Glomerular visceral epithelial cell (primary cell): ENCODE data around the gene GRIP1.

Experiments
- DNase-seq: peaks from one replicate; pipeline ENCODE4 v3.0.0-alpha.2; 2016; ENCODE audit errors: extremely low spot score

GRIP1 gene, protein sequence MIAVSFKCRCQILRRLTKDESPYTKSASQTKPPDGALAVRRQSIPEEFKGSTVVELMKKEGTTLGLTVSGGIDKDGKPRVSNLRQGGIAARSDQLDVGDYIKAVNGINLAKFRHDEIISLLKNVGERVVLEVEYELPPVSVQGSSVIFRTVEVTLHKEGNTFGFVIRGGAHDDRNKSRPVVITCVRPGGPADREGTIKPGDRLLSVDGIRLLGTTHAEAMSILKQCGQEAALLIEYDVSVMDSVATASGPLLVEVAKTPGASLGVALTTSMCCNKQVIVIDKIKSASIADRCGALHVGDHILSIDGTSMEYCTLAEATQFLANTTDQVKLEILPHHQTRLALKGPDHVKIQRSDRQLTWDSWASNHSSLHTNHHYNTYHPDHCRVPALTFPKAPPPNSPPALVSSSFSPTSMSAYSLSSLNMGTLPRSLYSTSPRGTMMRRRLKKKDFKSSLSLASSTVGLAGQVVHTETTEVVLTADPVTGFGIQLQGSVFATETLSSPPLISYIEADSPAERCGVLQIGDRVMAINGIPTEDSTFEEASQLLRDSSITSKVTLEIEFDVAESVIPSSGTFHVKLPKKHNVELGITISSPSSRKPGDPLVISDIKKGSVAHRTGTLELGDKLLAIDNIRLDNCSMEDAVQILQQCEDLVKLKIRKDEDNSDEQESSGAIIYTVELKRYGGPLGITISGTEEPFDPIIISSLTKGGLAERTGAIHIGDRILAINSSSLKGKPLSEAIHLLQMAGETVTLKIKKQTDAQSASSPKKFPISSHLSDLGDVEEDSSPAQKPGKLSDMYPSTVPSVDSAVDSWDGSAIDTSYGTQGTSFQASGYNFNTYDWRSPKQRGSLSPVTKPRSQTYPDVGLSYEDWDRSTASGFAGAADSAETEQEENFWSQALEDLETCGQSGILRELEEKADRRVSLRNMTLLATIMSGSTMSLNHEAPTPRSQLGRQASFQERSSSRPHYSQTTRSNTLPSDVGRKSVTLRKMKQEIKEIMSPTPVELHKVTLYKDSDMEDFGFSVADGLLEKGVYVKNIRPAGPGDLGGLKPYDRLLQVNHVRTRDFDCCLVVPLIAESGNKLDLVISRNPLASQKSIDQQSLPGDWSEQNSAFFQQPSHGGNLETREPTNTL

DNA sequence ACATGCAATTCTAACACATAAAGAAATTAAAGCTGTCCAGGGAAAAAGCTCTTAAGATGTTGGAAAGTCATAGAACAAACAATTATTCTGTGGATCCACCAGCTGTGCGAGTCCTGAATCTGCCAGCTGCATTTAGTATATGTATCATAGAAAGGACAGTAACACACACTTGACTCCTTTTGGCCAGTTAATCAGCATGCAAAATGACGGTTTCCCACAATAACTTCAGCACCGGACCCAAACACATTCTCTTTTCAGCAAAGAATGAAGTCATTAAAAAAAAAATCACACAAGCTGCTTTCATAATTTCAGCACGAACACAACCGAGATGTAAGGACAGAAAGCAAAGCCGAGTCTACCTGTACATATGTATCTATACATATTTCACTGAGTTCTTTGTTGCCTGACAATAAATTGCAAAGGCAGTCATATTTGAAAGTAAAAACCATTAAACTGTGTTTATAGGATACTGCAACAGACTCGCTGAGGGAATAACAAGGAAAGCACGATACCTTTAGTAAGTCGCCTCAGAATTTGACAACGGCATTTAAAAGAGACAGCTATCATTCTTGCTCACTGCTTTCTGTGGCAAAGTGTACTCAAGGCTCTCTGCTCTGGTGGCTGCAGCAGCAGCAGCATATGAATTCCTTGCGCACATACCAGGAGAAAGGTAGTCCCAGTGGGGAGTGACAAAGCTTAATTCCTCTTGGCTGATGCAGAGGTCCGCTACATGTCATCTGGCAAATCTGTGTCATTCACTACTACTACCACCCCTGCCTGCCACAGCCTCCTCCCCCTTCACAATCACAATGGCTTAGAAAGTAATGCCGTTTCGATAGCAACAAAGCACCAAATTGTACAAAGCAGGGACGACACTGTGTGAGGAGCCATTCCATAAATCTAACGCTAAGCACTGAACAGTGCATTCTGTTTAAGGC is at the start of gene GRIP1:
GRIP1 (minus strand) TSS at position 739 of the 938 bp plus-strand sequence; CDS start at position 567, 172 bp downstream.
- DNase-seq: no peak

DNA sequence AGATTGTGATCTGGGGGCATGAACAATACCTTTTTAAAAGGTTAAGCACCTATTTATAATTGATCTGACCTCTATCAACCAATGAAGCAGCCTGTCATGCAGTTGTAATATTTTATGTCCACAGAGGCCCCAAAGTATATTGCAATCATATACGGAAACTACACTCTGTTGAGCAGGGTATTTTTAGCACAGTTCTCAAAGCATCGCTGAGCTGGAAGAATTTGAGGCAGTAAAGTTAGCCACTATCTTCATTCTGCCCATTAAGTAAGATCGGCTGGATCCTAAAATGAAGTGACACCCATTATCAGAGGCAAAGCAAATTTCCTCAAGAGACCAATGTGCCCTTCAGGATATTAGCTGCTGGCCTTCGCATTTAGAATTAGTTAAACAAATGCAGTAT is 47.7 kb upstream of the GRIP1 start:
- DNase-seq: no peak

DNA sequence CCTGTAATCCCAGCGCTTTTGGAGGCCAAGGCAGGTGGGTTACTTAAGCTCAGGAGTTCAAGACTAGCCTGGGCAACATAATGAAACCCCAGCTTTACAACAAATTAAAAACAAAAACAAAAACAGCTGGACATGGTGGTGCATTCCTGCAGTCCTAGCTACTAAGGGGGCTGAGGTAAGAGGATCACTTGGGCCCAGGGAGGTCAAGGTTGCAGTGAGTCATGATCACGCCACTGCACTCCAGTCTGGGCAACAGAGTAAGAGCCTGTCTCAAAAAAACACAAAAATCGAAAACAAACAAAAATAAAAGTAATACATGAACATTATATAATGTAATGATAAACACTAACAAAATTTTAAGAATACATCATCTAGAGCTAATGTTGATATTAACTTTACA is 46.2 kb upstream of the GRIP1 start:
- no peak for DNase-seq

DNA sequence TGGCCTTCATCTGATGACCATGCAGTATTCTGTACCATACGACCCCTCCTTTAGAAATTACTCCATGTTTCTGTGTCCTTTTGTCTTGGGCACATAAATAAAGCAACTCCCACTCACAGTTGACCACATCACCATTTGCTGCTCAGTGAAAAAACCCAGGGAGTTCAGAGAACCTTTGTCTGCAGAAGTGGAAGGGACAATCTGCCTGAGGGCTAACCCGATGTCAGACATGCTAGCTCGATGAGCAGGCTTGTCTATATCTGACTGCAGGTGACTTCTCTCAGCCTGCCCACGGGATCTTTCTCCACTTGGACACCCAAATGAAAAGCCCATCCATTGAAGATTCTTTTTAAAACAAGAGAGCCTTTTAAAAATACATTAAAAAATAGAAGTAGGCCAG is 45.7 kb upstream of the GRIP1 start:
- DNase-seq: no peak

DNA sequence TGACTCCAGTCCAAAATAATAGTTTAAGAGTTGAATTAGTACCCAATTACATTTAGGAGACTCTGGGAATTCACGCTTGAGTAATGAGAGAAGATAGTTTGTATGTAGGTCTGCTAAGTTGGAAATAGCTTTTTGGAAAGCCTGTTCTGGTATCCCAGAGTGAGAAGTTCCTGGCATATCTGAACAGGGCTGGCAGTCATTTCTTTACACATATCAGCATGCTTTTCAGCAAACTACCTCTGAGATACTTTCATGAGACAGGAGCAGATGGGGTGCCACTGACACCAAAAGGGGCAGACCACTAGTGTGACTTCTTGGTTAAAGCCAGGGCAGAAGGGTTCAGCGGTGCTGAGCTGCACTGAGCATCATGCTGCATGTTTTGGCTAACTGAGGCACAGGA is 45.1 kb upstream of the GRIP1 start:
- no peak for DNase-seq

DNA sequence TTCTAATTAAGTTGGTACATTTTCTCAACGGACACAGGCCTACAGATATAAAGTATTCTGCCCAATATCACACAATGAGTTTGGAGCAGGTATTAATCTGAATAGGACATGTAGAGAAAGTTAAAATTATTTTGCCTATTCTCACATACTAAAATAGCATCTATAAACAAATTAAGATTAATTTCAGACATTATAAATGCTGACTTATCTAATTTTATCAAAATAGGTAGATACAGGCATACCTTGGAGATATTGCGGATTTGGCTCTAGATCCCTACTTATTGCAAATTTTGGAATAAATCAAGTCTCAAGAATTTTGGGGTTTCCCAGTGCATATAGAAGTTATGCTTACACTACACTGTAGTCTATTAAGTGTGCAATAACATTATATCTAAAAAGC is 41.0 kb upstream of the GRIP1 start:
- no peak for DNase-seq

DNA sequence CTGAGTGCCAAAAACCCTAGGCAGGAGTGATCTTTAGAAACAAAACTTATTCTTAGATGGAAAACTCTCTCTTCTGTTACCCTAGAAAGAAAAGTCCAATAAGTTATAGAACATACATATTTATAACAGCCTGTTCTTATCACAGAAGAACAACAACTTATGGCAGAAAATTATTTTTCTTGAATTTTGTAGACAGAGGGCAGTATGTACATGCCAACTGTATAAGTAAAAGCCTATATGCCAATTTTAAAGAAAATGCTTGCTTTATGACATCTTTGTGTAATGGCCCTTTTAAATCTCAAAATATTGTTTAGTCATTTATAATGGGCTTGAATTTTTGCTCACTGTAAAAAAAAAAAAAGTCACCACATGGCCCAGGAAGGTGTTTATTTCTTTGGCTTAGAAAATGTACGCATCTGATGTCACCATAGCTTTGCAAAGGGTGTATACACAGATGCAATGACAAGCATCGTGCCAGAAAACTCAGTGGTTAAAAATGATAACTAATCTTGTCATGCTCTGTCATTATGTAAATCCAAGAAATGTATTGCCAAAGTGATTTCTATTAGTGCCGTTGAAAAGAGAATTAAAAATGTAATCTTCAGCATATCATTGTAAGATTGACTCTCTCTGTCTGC is 38.3 kb upstream of the GRIP1 start:
- DNase-seq: no peak

DNA sequence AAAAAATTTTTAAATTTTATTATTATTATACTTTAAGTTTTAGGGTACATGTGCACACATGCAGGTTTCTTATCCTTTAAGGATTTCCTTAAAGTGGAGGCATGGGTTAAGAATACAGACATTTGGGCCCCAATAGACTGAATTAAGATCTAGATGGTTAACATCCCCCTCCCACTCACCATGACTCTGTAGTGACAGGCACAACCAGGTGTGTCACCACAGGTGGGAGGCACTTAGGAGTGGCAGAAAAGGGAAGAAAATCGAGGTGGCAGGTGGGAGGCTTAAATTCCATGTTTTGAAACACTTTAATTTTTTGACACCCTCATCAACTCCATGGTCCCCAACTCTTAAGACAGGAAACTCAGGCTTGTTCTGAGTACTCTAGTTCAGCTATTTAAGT is 37.6 kb upstream of the GRIP1 start:
- DNase-seq: no peak

DNA sequence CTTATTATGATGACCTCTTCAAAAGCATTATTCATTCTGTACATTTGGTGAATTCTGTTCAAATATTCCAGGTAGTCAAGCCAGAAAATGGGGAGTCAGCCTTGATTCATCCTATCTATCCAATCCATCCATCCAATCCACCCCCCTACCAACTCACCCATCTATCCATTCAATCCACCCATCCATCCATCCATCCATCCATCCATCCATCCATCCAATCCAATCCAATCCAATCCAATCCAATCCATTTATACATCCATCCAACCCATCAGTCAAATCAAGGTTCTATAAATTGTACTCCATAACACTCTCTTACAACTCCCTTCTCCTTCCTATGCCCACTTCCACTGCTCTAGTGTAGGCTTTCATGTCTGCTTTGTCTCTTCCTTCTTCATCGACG is 35.8 kb upstream of the GRIP1 start:
- no peak for DNase-seq

DNA sequence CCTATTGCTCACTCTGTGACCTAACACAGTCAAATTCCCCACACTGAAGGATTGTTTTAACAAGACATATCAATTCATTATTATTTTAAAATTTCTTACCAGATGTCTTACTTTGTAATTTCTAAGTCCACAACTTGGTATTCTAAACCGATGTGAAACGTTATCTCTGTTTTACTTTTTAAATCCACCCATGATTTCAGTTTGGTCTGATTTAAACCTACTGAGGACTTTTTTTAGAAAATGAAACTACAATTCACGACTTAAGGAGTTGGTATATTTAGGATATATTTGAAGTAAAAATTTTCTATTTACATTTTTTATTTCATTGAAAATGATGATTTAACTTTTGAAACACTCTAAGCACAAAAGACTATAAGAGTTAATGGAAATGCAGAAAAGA is 35.1 kb upstream of the GRIP1 start:
- no peak for DNase-seq

DNA sequence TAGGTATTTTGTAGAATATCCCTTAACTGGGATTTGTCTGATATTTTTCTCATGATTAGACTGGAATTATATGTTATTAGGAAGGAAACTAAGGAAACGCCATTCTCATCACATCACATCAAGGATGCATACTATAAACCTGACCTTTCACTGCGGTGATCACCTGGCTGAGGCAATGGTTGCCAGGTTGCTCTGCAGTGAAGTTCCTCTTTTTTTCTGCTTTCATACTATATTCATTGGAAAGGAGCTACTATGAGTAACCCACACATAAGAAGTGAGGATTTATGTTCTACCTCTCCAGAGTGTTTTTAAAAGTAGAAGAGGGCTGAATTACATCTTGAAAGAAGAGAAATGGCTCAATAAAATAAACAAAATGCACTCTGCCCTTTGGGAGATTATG is 31.0 kb upstream of the GRIP1 start:
- DNase-seq: no peak

DNA sequence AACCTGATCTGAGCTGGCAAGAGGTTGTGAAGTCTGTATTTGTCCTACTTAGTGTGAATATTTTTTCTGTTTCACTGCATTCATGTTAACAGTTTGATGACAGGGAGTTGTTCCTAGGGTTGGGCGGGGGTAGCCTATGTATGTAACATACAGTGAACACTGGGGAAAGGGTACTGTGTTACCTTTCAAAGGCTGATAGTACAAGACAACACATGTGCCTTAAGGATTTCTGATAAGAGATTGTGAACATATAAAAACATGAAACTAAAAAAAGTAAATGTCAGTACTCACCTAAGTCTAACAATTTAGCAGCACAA is 30.5 kb upstream of the GRIP1 start:
- no peak for DNase-seq

DNA sequence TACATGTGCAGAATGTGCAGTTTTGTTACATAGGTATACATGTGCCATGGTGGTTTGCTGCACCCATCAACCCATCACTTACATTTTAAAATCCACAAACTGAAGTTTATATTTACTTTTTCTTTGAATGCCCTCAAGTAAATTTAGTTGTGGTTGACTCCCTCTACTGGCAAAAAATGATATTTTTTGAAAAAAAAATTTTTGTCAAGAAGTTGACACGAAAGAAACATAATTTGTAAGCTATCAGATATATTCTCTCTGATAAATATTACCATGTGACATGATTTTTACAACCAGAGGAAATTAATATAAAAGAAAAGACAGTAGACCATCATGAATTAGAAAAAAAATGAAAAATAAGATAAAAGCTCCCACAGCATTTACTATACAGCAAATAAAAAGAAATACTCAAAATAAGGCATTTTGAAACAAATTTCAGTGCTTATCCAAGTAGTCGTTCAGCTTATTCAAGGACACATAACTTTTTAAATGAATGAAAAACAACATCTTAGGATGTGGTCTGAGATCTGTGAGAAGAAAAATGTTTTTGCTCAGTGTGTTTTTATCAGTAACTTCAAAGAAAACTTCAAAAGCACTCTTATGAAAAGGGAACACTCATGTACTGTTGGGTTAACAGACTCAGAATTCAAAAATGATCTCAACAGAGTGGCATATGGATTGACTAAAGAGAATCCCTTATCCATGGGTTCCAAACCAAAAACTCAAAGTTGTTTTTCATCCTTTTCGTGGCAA is 30.0 kb upstream of the GRIP1 start:
- DNase-seq: no peak

DNA sequence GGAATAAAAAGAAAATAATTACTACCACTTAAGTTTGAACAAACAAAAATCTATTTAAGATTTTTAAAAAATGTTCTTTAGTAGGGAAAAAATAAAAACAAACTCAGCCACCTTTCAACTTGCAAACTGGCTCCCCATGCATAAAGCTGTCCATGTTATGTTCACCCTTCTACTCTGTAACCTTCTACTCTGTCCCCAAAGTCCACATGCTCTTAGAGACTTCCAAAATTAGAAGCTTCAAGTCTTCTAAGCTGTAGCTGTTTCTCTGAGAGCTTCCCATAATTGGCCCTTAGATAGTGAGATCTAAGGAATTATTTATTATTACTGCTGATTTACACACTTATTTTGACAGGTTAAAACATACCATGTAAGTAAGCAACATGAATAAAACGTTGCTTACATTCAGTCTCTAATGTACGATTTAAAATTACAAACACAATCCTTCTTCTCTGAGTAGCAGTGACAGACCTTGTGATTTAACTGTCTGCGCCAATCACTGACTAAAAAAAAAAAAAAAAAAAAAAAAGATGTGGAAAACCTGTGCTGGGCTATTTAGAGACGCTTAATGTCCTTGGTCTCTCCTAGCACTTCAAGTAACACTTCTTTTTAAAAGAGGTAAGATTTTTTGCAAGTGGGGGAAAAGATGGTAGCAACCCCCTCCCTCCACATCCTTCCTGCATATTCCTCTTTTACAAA is 28.3 kb upstream of the GRIP1 start:
- DNase-seq: no peak

DNA sequence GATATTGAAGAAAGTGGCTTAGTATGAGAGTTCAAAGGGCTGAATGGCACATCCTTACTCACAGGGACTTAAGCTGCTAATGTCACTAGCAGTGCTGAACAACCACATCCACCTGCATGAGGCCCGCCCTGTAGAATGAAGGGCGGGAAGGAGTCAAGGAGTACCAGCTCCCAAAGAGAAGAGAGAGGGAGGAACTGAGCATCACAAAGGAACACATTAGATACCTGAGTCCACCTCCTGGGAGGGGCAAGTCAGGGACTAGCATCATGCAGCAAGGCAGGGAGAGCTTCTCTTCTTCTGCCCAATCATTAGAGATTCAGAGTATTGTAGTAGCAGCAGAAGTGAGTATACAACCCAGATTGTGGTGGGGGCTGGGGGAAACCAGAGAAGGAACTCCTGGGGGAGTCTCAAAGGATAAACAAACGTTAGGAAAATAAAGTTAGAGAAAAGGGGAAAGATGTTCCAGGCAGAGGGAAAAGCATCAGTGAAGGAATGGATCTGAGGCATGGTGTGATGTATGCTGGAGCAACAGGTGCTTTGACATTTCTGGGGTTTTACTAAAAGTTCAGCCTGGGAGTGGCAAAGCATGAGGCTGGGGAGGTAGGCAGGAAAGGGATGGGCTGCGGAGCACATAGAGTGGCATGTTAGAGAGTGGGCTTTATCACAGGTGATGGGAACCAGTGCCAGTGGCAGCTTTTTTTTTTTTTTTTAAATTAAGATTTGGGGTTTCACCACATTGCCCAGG is 21.0 kb upstream of the GRIP1 start:
- no peak for DNase-seq

DNA sequence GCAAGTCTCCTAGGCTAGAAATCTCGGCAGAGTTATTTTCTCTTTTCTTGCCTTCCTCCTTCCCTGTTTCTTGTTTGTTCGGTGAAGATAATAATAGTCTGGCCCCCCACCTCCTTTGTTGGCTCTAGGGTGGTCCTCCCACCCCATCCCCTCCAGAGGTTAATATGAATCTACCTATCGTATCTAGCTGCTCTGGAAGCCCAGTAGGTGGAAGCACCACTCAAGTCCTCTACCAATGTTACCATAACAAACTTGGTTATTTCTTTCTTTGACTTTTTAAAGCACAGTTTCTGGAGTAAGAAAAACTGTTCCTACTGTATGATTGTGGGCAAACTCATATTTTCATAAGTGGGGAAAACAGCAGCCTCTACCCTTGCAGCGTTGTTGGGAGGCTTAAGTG is 19.7 kb upstream of the GRIP1 start:
- DNase-seq: no peak

DNA sequence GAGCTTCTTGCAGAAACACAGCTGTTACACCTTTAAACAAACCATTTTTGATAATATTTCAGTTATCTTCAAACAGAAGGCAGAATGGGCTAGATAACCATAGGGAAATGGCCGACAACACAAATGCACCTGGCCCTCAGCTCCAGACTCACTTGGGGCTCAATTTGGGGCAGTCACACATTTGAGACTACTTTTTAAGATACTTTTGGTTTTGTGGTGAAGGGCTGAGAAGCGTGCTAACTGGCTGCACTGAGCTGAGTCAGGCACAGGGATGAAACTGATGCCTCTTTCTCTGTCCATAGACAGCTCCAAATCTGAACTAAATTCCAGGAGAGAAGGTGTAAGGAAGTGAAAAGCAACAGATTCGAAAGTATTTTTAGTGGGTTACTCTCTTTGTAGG is 18.5 kb upstream of the GRIP1 start:
- no peak for DNase-seq

DNA sequence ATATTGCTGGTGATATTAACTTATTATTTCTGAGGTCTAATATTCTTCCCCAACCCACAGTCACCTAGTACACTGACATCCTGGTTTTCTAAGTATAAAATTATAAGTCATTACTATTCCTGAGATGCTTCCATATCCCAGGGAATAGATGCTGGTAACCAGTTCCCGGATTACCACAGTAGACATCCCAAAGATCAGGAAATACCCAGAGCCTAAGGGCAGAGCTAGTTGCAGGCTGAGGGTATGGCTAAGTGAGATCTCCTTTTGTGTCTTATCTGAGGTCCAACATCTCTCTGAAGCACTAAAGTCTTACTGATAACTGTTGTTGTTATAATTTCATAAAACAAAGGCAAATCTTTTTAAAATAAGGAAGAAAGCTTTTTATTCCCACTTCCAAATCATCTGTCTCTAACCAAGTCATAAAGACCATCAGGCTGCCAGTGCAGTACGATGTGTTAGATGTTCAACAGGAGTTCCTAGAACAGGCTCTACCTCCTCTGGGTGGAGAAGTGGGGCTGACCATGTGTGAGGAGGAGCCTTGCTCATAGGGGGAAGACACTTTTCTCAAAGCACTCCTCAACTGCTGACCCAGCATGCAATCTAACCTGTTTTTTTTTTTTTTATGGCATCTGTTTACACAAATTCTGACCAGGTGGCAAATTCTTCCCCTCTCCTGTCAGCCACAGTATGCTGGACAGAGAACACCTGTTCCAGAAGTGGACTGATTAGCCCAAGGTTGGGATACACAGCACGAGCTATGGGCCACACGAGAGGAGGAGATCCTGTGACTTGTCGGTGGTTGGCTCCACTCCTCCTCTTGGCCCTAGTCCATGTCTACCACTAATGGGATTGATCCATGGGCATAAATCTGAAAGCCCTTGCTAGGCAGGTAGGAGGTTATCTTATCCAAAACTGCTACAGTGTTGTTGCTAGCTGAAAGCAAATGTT is 16.1 kb upstream of the GRIP1 start:
- no peak for DNase-seq
